ENCODE data around the gene MYLK. TPM values are rescaled to one million over a fixed set of nuclear protein-coding genes. Genes with fewer than 3 reads are reported as not detected.
"Not testable (repeated sequence)": the region's sequence is repeated elsewhere in the genome, so short reads cannot be mapped to it uniquely, and the experiment has no call there.

The MYLK gene
- total and polyA plus RNA-seq, 11 donors: 3.2 to 20.7 (median 12.4) TPM

GRCh38 chr3:123706871-123707270 is 177.3 kb downstream of the MYLK start:
- ATAC-seq: no peak
- no peak for DNase-seq
- Histone ChIP-seq H3K9me3 (no peaks in the 10 kb centered on the region), H3K4me1 (peaks cover 0 to 13% (median 3%) of the 10 kb centered on the region in 12 donors), H3K27ac (no peak overlapping the region), H3K4me3 (no peak overlapping the region), H3K36me3 (no peaks in the 10 kb centered on the region), H3K27me3 (no peaks in the 10 kb centered on the region)
- 95 to 97% (median 96%) methylated on average over 7 to 8 of the region's 8 CpGs for WGBS, 4 donors
- intact Hi-C loops (cut with DNase I): loop anchor here in 1 of 10 donors (10.0 kb wide), 1 partner anchor 52 kb away; no protein-coding TSS in a partner anchor
- TF ChIP-seq POLR2A (IDR thresholded peaks at IDR 0.05): no peak
- no peak for TF ChIP-seq CTCF (IDR thresholded peaks at IDR 0.05)

- H3K27me3 ChIP-seq: no peaks in the 10 kb centered on the region
- H3K4me1 ChIP-seq: peaks cover 0 to 13% (median 0%) of the 10 kb centered on the region in 12 donors
- no peak overlapping the region for H3K4me3 ChIP-seq
- H3K36me3 ChIP-seq: no peaks in the 10 kb centered on the region
- no peak overlapping the region for H3K27ac ChIP-seq
- H3K9me3 ChIP-seq: no peaks in the 10 kb centered on the region
- DNase-seq (no peak), ATAC-seq (no peak)
- intact Hi-C loops (cut with DNase I): loop anchor here in 1 of 10 donors (10.0 kb wide), 1 partner anchor 51 kb away; no protein-coding TSS in a partner anchor
- 55 to 63% (median 56%) methylated on average over 12 of the region's 12 CpGs for WGBS, 4 donors
- no peak for TF ChIP-seq CTCF (IDR thresholded peaks at IDR 0.05)
- no peak for TF ChIP-seq POLR2A (IDR thresholded peaks at IDR 0.05)
Measured at GRCh38 chr3:123705488-123706285, 178.4 kb downstream of the MYLK start.

- H3K4me1 ChIP-seq: peaks cover 0 to 13% (median 0%) of the 10 kb centered on the region in 12 donors
- intact Hi-C loops (cut with DNase I): loop anchor here in 2 of 10 donors (5.0 to 10.0 kb wide), 2 partner anchors 49 to 51 kb away; no protein-coding TSS in a partner anchor
- ATAC-seq, DNase-seq, H3K9me3 ChIP-seq, H3K4me3 ChIP-seq, H3K27me3 ChIP-seq, H3K36me3 ChIP-seq: not testable (repeated sequence)
- WGBS, 4 donors: 97 to 100% (median 99%) methylated on average over 2 to 3 of the region's 3 CpGs
- peak overlapping the region in 1 of 12 donors; percentile 82 for H3K27ac ChIP-seq
Measured at GRCh38 chr3:123703663-123704062, 180.5 kb downstream of the MYLK start.

GRCh38 chr3:123702720-123703119 is 181.4 kb downstream of the MYLK start:
- 82 to 93% (median 87%) methylated on average over 2 of the region's 2 CpGs for WGBS, 4 donors
- H3K4me3 ChIP-seq: no peak overlapping the region
- no peak for ATAC-seq
- no peaks in the 10 kb centered on the region for H3K9me3 ChIP-seq
- intact Hi-C loops (cut with DNase I): loop anchor here in 6 of 10 donors (1.0 to 10.0 kb wide), 4 partner anchors 48 to 50 kb away; no protein-coding TSS in a partner anchor
- peak overlapping the region in 1 of 12 donors; percentile 82 for H3K27ac ChIP-seq
- DNase-seq: no peak
- H3K36me3 ChIP-seq: no peaks in the 10 kb centered on the region
- no peaks in the 10 kb centered on the region for H3K27me3 ChIP-seq
- TF ChIP-seq CTCF (IDR thresholded peaks at IDR 0.05): no peak
- TF ChIP-seq POLR2A (IDR thresholded peaks at IDR 0.05): no peak
- H3K4me1 ChIP-seq: peaks cover 0 to 13% (median 0%) of the 10 kb centered on the region in 12 donors
